WTC11 (cell line): Measurements from ENCODE around the gene GABRA4. TPM values are rescaled to one million over a fixed set of nuclear protein-coding genes. Genes with fewer than 3 reads are reported as not detected.

ENCODE experiments used
- ATAC-seq: fragments of 200-7000 bp; cut with Tn5 transposase; 2 replicates; pipeline ENCODE4 v1.10.0; 2021; ENCODE audit warnings: mild to moderate bottlenecking, moderate library complexity
- CTCF ChIA-PET: fragments of 300-600 bp; sonication (Branson Sonifier 250); formaldehyde crosslinking; loops from one replicate; lab custom pipeline; 2021; ENCODE audit warnings: antibody characterized with exemption; lab: Charles Lee
- POLR2A ChIA-PET: fragments of 350-600 bp; sonication (Branson Sonifier 250); formaldehyde crosslinking; loops from one replicate; lab custom pipeline; 2021; ENCODE audit warnings: antibody characterized with exemption; lab: Charles Lee
- DNase-seq: peaks from one replicate; pipeline ENCODE4 v3.0.0; 2021; ENCODE audit warnings: low spot score
- H3K27ac Mint-ChIP-seq: 2 replicates; pipeline ENCODE4 v1.8.0; 2021; ENCODE audit warnings: mixed read lengths
- H3K27me3 Mint-ChIP-seq: 2 replicates; pipeline ENCODE4 v1.8.0; 2021; ENCODE audit warnings: low read depth, mild to moderate bottlenecking, moderate library complexity, mixed read lengths
- H3K36me3 Mint-ChIP-seq: 2 replicates; pipeline ENCODE4 v1.8.0; 2021; ENCODE audit warnings: mixed read lengths
- H3K4me1 Mint-ChIP-seq: 2 replicates; pipeline ENCODE4 v1.8.0; 2022; ENCODE audit warnings: mixed read lengths
- H3K4me3 Mint-ChIP-seq: 2 replicates; pipeline ENCODE4 v1.8.0; 2021; ENCODE audit warnings: mild to moderate bottlenecking, moderate library complexity, mixed read lengths
- H3K9me3 Mint-ChIP-seq: 2 replicates; pipeline ENCODE4 v1.8.0; 2021; ENCODE audit warnings: mixed read lengths
- CREM ChIP-seq: sonication (generic); formaldehyde crosslinking; IDR thresholded peaks from 2 replicates; pipeline ENCODE4 v1.8.1; 2022; ENCODE audit warnings: mild to moderate bottlenecking, missing genetic modification reagents, moderate library complexity
- E2F1 ChIP-seq: sonication (generic); formaldehyde crosslinking; IDR thresholded peaks from 2 replicates; pipeline ENCODE4 v1.8.0; 2022; ENCODE audit warnings: mild to moderate bottlenecking, missing genetic modification reagents
- ERG ChIP-seq: fragments of 250-450 bp; sonication (Bioruptor Pico); IDR thresholded peaks from 2 replicates; pipeline ENCODE4 v1.8.0; 2021; ENCODE audit warnings: mild to moderate bottlenecking
- ESRRA ChIP-seq: sonication (generic); formaldehyde crosslinking; IDR thresholded peaks from 2 replicates; pipeline ENCODE4 v1.8.1; 2022; ENCODE audit warnings: mild to moderate bottlenecking, missing genetic modification reagents, borderline replicate concordance
- FOXK1 ChIP-seq: sonication (generic); formaldehyde crosslinking; IDR thresholded peaks from 2 replicates; pipeline ENCODE4 v1.8.0; 2022; ENCODE audit warnings: mild to moderate bottlenecking, moderate library complexity, missing genetic modification reagents
- GABPB1 ChIP-seq: sonication (generic); formaldehyde crosslinking; IDR thresholded peaks from 2 replicates; pipeline ENCODE4 v1.8.1; 2023; ENCODE audit warnings: mild to moderate bottlenecking, missing genetic modification reagents
- KAT7 ChIP-seq: sonication (generic); formaldehyde crosslinking; IDR thresholded peaks from 2 replicates; pipeline ENCODE4 v1.8.1; 2023; ENCODE audit warnings: missing genetic modification reagents, mild to moderate bottlenecking, borderline replicate concordance
- MAX ChIP-seq: sonication (generic); formaldehyde crosslinking; IDR thresholded peaks from 2 replicates; pipeline ENCODE4 v1.8.0; 2022; ENCODE audit warnings: mild to moderate bottlenecking, missing genetic modification reagents
- MYBL2 ChIP-seq: sonication (generic); formaldehyde crosslinking; IDR thresholded peaks from 2 replicates; pipeline ENCODE4 v1.8.1; 2023; ENCODE audit warnings: mild to moderate bottlenecking, moderate library complexity, missing genetic modification reagents
- NFATC4 ChIP-seq: fragments of 250-450 bp; sonication (Bioruptor Pico); IDR thresholded peaks from 2 replicates; pipeline ENCODE4 v1.9.0; 2021; ENCODE audit warnings: mild to moderate bottlenecking
- NFYB ChIP-seq: sonication (generic); formaldehyde crosslinking; conservative IDR thresholded peaks from 2 replicates; pipeline ENCODE4 v1.8.0; 2022; ENCODE audit warnings: low read depth, missing genetic modification reagents
- NR2C2 ChIP-seq: sonication (generic); formaldehyde crosslinking; IDR thresholded peaks from 2 replicates; pipeline ENCODE4 v1.8.0; 2022; ENCODE audit warnings: mild to moderate bottlenecking, missing genetic modification reagents
- PRRX2 ChIP-seq: fragments of 250-450 bp; sonication (Bioruptor Pico); IDR thresholded peaks from 2 replicates; pipeline ENCODE4 v1.8.0; 2021; ENCODE audit warnings: mild to moderate bottlenecking
- STAT6 ChIP-seq: sonication (generic); formaldehyde crosslinking; conservative IDR thresholded peaks from 2 replicates; pipeline ENCODE4 v1.8.1; 2023; ENCODE audit warnings: mild to moderate bottlenecking, low read depth, missing genetic modification reagents, moderate library complexity
- ZNF219 ChIP-seq: sonication (generic); formaldehyde crosslinking; IDR thresholded peaks from 2 replicates; pipeline ENCODE4 v1.8.0; 2023; ENCODE audit warnings: missing genetic modification reagents, mild to moderate bottlenecking, borderline replicate concordance
- ZNF281 ChIP-seq: sonication (generic); formaldehyde crosslinking; IDR thresholded peaks from 2 replicates; pipeline ENCODE4 v1.8.0; 2023; ENCODE audit warnings: mild to moderate bottlenecking, missing genetic modification reagents
- ZNF317 ChIP-seq: sonication (generic); formaldehyde crosslinking; IDR thresholded peaks from 2 replicates; pipeline ENCODE4 v1.8.1; 2023; ENCODE audit warnings: low read depth, mild to moderate bottlenecking, moderate library complexity, missing genetic modification reagents, borderline replicate concordance
- ZNF416 ChIP-seq: fragments of 250-450 bp; sonication (Bioruptor Pico); IDR thresholded peaks from 2 replicates; pipeline ENCODE4 v1.9.0; 2021; ENCODE audit warnings: mild to moderate bottlenecking, inconsistent platforms
- ZNF532 ChIP-seq: fragments of 250-450 bp; sonication (Bioruptor Pico); IDR thresholded peaks from 2 replicates; pipeline ENCODE4 v1.9.0; 2021; ENCODE audit warnings: mild to moderate bottlenecking, borderline replicate concordance
- ZNF671 ChIP-seq: fragments of 250-450 bp; sonication (Bioruptor Pico); IDR thresholded peaks from 2 replicates; pipeline ENCODE4 v1.8.0; 2021; ENCODE audit warnings: mild to moderate bottlenecking
- total RNA-seq: library from RNA; stranded (reverse); gene quantifications from 3 replicates; pipeline ENCODE4 v1.2.3, GENCODE V29; 2021

The GABRA4 gene
- total RNA-seq, 1 experiment from 2014 or later: 0.20 TPM

GRCh38 chr4:46986922-46987638, 6.3 kb downstream of the GABRA4 start (continued):
- no peak for TF ChIP-seq ZNF281 (CRISPR knock-in tag)
- TF ChIP-seq E2F1 (CRISPR knock-in tag): no peak
- no peak for TF ChIP-seq NFATC4 (CRISPR knock-in tag)
- TF ChIP-seq CREM: no peak
- TF ChIP-seq, all 79 proteins: peak for 0

GRCh38 chr4:46984781-46985180, 8.6 kb downstream of the GABRA4 start:
- Mint-ChIP-seq H3K9me3 (no peaks in the 10 kb centered on the region), H3K4me3 (no peak overlapping the region), H3K27me3 (peaks cover 13% of the 10 kb centered on the region), H3K4me1 (peaks cover 8% of the 10 kb centered on the region), H3K36me3 (no peaks in the 10 kb centered on the region), H3K27ac (no peak overlapping the region)
- DNase-seq: no peak
- POLR2A ChIA-PET: no interaction called here
- TF ChIP-seq GABPB1 (CRISPR knock-in tag): no peak
- TF ChIP-seq ESRRA: no peak
- no peak for TF ChIP-seq ZNF532 (CRISPR knock-in tag)
- no peak for TF ChIP-seq MYBL2 (CRISPR knock-in tag)
- TF ChIP-seq KAT7 (CRISPR knock-in tag): no peak
- TF ChIP-seq NFYB (CRISPR knock-in tag): no peak
- no peak for TF ChIP-seq PRRX2 (CRISPR knock-in tag)
- TF ChIP-seq ZNF671 (CRISPR knock-in tag): no peak
- no peak for TF ChIP-seq ZNF317 (CRISPR knock-in tag)
- no peak for TF ChIP-seq NR2C2 (CRISPR knock-in tag)
- TF ChIP-seq STAT6 (CRISPR knock-in tag): no peak
- no peak for TF ChIP-seq FOXK1
- TF ChIP-seq ZNF416 (CRISPR knock-in tag): no peak
- no peak for TF ChIP-seq ZNF219 (CRISPR knock-in tag)
- no peak for TF ChIP-seq ERG (CRISPR knock-in tag)
- no peak for TF ChIP-seq MAX (CRISPR knock-in tag)
- CTCF ChIA-PET: no interaction called here
- ATAC-seq: no peak
